GM21576 (cell line): ENCODE results near the gene RNF225.
"Not testable (repeated sequence)": the region's sequence is repeated elsewhere in the genome, so short reads cannot be mapped to it uniquely, and the experiment has no call there.

Experiments used
- ATAC-seq: cut with Tn5 transposase; IDR thresholded peaks from one replicate; pipeline ENCODE4 v1.9.1; 2021; ENCODE audit warnings: mild to moderate bottlenecking, moderate library complexity; ENCODE audit not compliant: unreplicated experiment

RNF225 gene

DNA sequence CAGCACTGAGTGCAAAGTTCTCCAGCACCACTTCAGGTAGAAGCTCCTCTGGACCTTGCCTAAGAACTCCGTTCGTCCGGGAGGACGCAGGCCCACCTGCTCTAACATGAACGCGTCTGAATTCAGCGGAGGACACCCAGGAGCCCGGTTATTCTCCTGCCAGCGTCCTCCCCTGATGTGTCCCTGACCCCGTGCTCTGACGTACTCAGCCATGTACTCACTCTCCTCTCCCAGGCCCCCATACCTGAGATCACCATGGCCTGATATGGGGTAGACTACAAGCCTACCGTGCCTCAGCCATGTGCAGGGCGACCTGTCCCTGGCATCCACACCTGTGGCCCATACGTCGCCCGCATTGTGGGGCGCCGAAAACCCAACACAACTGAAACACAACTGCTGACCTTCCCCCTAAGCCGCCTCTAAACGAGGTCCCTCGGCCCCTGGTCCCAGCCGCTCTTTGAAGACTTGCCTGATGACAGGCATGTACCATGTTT is 12.2 kb downstream of the RNF225 start:
- ATAC-seq = no peak

- ATAC-seq = peak; percentile 90
These were observed 12.9 kb downstream of the RNF225 start, which contains the start of gene ZNF584 for GRCh38 chr19:58408152-58409009. TSS of gene ZNF584 (plus strand) at chr19:58408649. CDS start at chr19:58409148, 499 bp downstream.

DNA sequence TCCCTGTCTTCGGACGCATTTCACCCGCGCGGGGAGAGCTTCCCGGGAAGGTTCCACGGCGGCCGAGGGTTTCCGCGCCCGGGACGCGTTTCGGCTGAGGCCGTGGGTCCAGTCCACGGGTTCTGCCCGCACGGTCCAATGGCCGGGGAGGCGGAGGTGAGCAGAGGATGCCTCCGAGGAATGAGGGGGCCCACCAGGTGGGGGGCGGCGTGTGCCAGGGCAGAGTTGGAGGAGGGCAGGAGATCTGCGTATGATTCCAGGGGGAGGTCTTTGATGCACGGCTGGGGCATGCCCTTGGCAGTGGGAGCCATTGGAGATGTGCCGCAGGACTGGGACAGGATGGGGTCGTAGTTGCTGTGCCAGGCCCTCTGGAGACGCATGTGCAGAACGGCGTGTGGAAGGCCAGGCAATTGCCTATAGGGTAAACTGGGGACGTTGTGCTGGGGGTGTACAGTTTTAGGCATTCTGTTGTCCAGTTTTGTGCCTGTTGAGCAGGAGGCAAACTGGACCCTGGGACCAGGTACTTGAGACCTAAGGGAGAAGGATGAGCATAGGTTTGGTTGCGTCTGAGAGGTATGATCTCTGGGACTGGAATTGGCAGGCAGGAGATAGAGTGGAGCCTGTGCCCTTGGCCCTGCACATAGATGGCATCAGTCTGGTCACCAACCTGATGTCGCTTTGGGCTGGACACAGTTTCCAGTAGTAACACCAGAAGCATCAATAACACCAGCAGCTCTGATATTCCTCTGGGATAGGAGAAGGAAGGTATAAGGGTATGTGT is 13.7 kb downstream of the RNF225 start:
- ATAC-seq = no peak

- no peak for ATAC-seq
These were observed 21.1 kb downstream of the RNF225 start for GRCh38 chr19:58416604-58417003.

- no peak for ATAC-seq
These were observed 21.6 kb downstream of the RNF225 start for GRCh38 chr19:58417071-58417470.

DNA sequence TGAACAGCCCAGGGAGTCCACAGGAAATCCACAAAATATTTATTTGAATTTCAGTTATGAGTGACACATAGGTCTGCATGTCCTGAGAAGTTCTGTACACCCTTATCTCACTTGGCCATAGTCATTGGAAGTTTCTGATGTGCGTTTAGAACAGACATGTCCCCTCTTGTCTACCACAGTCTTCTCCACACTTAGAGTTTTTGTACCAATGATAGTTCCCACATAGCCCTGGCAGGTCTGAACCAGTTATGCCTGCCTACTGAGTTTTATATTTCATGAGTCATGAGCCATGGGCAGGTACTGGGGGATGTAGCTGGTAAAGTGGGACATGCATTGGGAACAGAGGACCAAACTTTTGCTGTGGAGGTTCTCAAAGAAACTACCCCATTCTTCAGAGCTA is 33.2 kb downstream of the RNF225 start:
- no peak for ATAC-seq

DNA sequence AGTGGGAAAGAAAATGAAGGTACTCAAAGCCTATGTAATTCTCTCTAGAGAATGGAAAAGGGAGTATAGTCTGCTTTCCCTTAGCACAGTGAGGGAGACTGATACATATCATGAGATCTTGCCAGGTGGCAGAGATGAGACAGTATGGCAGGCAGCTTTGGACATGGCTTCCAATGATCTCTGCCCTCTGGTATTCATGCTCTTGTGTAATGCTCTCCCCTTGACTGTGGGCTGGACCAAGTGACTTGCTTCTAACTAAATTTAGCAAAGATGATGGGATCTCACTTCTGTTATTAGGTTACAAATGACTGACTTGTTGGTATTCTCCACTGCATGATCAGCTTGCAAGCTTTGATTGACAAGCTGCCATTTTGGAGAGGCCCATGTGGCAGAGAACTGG is 34.3 kb downstream of the RNF225 start:
- no peak for ATAC-seq

- no peak for ATAC-seq
These were observed 38.8 kb downstream of the RNF225 start for GRCh38 chr19:58434217-58434616.

DNA sequence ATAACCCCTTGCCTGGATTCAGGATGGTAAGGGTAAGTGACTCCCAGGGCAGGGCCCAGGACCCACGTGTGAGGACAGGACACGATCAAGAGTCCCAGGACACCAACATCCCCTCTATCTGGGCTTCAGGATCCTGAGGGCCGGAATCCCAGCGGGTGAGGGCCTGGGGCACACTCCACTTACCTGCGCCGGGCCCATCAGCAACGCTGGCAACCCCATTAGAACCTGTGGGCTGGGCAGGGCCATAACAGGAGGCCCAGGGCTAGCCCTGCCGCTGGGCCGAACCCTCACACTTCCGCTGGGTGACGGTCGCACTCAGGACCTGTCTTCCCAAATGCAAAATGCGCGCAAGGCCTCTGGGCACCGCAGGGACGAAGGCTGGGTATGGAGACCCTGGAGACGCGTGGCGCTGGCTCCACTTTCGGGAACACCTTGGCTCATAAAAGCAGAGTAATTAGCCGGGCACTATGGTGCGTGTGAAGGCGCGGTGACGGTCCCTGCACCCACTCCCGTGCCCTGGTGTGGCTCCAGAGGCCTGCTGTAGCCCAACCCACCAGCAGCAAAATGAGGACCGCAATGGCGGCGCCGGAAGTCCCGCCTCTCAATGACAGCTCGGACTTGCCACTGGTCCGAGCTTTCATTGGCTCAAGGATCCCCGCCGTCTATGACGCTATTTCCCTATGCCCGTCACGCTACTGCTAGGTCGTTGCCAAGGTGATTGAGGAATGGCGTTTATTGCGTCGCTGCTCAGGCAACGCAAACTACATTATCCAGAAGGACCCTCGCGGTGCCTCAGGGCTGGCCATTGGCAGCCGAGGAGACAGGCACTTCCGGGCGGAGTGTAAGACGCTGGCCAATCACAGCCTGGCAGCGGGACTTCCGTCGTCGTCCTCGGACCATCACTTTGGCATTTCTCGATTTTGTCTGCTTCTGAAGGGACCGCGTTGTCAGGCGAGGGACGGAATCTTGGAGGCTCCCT is 44.4 kb downstream of the RNF225 start, which contains the start of gene ZNF132:
Gene ZNF132 (minus strand): TSS at position 578 of the 979 bp plus-strand sequence. CDS start 332 bp downstream, at position 246.
- peak; percentile 94 for ATAC-seq

DNA sequence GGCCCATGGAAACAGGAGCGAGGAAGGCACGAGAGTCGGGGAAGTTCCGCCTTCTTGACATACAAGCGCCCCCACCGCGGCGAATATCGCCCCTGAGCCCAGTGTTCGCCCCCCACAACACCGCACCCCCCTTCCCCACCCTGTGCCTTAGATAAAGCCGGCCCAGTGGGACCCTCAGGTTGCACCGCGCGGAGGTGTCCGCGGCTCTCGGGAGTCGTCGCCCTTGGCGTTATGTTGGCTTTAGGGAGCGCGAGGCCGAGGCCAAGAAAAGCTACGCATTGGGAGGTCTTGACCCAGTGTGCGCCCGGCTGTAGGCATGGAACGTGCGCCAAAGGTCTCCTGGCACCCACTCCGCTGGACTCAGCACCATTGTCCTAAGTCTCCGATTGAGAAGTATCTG is 45.1 kb downstream of the RNF225 start:
- peak; percentile 3 for ATAC-seq

DNA sequence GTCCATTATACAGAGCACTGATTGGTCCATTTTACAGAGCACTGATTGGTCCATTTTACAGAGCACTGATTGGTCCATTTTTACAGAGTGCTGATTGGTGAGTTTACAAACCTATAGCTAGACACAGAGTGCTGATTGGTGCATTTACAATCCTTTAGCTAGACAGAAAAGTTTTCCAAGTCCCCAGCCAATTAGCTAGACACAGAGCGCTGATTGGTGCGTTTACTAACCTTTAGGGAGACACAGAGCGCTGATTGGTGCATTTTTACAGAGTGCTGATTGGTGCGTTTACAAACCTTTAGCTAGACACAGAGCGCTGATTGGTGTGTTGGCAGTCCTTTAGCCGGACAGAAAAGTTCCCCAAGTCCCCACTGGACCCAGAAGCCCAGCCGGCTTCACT is 47.5 kb downstream of the RNF225 start:
- ATAC-seq = not testable (repeated sequence)
